SK-N-SH treated with all-trans-retinoic acid at 6 μM for 48 hours (cell line): ENCODE measurements around the gene EFCAB12.

ENCODE experiments used
- ARNTL ChIP-seq: fragments of 450-650 bp; formaldehyde crosslinking; IDR thresholded peaks from 2 replicates; pipeline ENCODE4 v1.5.0; 2020; ENCODE audit warnings: low read depth, mild to moderate bottlenecking, moderate library complexity, borderline replicate concordance
- BACH2 ChIP-seq: fragments of 250-450 bp; sonication (Bioruptor Pico); IDR thresholded peaks from 2 replicates; pipeline ENCODE4 v1.9.0; 2021; ENCODE audit warnings: mild to moderate bottlenecking, borderline replicate concordance
- ESRRG ChIP-seq: fragments of 250-450 bp; sonication (Bioruptor Pico); IDR thresholded peaks from 2 replicates; pipeline ENCODE4 v1.6.1; 2021; ENCODE audit warnings: mild to moderate bottlenecking
- ISL1 ChIP-seq: fragments of 250-450 bp; sonication (Bioruptor Pico); IDR thresholded peaks from 2 replicates; pipeline ENCODE4 v2.1.2; 2022; ENCODE audit warnings: mild to moderate bottlenecking, moderate library complexity
- OSR1 ChIP-seq: fragments of 250-450 bp; sonication (Bioruptor Pico); IDR thresholded peaks from 2 replicates; pipeline ENCODE4 v1.8.0; 2022; ENCODE audit warnings: moderate library complexity, mild to moderate bottlenecking, inconsistent platforms
- TCF4 ChIP-seq: fragments of 250-450 bp; sonication (Bioruptor Pico); IDR thresholded peaks from 2 replicates; pipeline ENCODE4 v1.8.0; 2021; ENCODE audit warnings: mild to moderate bottlenecking, moderate library complexity, borderline replicate concordance
- ZFP30 ChIP-seq: fragments of 450-650 bp; formaldehyde crosslinking; IDR thresholded peaks from 2 replicates; pipeline ENCODE4 v1.5.0; 2022; ENCODE audit warnings: mild to moderate bottlenecking, moderate library complexity
- ZNF565 ChIP-seq: fragments of 450-650 bp; formaldehyde crosslinking; conservative IDR thresholded peaks from 2 replicates; pipeline ENCODE4 v1.5.0; 2020; ENCODE audit warnings: low read depth, mild to moderate bottlenecking, moderate library complexity
- ZNF70 ChIP-seq: fragments of 450-650 bp; formaldehyde crosslinking; IDR thresholded peaks from 2 replicates; pipeline ENCODE4 v1.5.0; 2020; ENCODE audit warnings: mild to moderate bottlenecking, moderate library complexity
- TF ChIP-seq, protein P1 (sequence below): fragments of 250-450 bp; sonication (Bioruptor Pico); IDR thresholded peaks from 2 replicates; pipeline ENCODE4 v1.8.0; 2020; ENCODE audit warnings: mild to moderate bottlenecking, moderate library complexity, borderline replicate concordance
- TF ChIP-seq, protein P2 (sequence below): fragments of 250-450 bp; sonication (Bioruptor Pico); IDR thresholded peaks from 2 replicates; pipeline ENCODE4 v1.5.1; 2020; ENCODE audit warnings: low read depth, mild to moderate bottlenecking, moderate library complexity

DNA sequence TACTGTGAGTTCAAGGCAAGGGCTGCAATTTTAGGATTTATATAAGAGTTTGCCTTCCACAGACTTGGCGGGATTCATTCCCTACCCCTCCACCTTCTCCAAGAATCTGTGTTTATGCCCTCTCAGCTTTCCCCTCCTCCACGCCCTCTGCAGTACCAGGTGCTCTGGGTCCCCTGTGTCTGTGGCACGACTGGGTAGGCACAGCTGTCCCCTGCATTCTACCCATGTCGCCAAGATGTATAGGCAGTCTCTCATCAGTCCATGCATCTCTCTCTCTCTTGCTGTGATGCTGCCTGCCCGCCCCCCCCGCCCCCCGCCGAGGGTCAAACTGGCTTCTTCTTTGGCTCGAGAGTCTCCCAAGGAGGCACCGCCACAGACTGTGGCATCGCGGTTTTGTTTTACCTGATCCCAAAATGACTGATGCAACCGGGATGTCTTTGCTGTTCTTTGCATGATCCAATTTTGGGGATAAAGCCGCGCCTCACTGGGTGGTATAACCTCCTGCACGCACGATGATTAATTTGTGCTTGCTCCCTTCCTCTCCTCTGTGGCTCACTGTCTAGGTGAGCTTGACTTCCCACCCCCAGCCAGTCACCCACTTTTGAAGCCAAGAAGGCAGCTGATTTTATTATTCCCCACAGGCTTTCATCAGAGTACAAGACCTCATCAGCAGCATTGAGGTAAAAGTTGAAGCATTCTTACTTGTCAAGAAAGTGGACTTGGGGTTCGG lies 43.7 kb downstream of the EFCAB12 start:
- no peak for TF ChIP-seq OSR1 (CRISPR knock-in tag)
- TF ChIP-seq, protein P1, sequence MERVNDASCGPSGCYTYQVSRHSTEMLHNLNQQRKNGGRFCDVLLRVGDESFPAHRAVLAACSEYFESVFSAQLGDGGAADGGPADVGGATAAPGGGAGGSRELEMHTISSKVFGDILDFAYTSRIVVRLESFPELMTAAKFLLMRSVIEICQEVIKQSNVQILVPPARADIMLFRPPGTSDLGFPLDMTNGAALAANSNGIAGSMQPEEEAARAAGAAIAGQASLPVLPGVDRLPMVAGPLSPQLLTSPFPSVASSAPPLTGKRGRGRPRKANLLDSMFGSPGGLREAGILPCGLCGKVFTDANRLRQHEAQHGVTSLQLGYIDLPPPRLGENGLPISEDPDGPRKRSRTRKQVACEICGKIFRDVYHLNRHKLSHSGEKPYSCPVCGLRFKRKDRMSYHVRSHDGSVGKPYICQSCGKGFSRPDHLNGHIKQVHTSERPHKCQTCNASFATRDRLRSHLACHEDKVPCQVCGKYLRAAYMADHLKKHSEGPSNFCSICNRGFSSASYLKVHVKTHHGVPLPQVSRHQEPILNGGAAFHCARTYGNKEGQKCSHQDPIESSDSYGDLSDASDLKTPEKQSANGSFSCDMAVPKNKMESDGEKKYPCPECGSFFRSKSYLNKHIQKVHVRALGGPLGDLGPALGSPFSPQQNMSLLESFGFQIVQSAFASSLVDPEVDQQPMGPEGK (CRISPR knock-in tag) = no peak
- TF ChIP-seq ARNTL (CRISPR knock-in tag) = no peak
- TF ChIP-seq ZFP30 (CRISPR knock-in tag) = no peak
- TF ChIP-seq ZNF70 (CRISPR knock-in tag) = no peak
- TF ChIP-seq BACH2 (CRISPR knock-in tag) = no peak
- no peak for TF ChIP-seq ISL1 (CRISPR knock-in tag)
- no peak for TF ChIP-seq ESRRG (CRISPR knock-in tag)
- TF ChIP-seq ZNF565 (CRISPR knock-in tag) = no peak
- TF ChIP-seq, protein P2, sequence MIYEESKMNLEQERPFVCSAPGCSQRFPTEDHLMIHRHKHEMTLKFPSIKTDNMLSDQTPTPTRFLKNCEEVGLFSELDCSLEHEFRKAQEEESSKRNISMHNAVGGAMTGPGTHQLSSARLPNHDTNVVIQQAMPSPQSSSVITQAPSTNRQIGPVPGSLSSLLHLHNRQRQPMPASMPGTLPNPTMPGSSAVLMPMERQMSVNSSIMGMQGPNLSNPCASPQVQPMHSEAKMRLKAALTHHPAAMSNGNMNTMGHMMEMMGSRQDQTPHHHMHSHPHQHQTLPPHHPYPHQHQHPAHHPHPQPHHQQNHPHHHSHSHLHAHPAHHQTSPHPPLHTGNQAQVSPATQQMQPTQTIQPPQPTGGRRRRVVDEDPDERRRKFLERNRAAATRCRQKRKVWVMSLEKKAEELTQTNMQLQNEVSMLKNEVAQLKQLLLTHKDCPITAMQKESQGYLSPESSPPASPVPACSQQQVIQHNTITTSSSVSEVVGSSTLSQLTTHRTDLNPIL (CRISPR knock-in tag) = no peak
- no peak for TF ChIP-seq TCF4 (CRISPR knock-in tag)
